Keratinocyte (primary cell): ENCODE results near the gene TTC32. TPM values are rescaled to one million over a fixed set of nuclear protein-coding genes. Genes with fewer than 3 reads are reported as not detected.
"Not testable (repeated sequence)": the region's sequence is repeated elsewhere in the genome, so short reads cannot be mapped to it uniquely, and the experiment has no call there.

Source experiments
- DNase-seq: peaks from one replicate; pipeline ENCODE4 v3.0.0-alpha.2; 2011; ENCODE audit warnings: low read depth, missing footprints, low spot score
- FAIRE-seq: peaks from 2 replicates; lab custom pipeline; 2011; peaks lifted over from hg19 to GRCh38; lab: Jason Lieb, UNC
- H2AFZ ChIP-seq: 2 replicates; pipeline ENCODE4 v1.6.0; 2012; ENCODE audit warnings: low read length, control low read depth, inconsistent platforms; ENCODE audit not compliant: control insufficient read depth
- H3K27ac ChIP-seq: 2 replicates; pipeline ENCODE4 v1.5.1; 2011; ENCODE audit warnings: low read length; ENCODE audit not compliant: control insufficient read depth, insufficient read depth
- H3K27me3 ChIP-seq: 3 replicates; pipeline ENCODE4 v1.6.0; 2011; ENCODE audit warnings: low read length; ENCODE audit not compliant: control insufficient read depth, insufficient read depth; ENCODE audit errors: extremely low read depth
- H3K36me3 ChIP-seq, 2 experiments: 2 replicates in 1 of 2; 3 replicates in 1 of 2; pipeline ENCODE4 v1.5.1; 2011; ENCODE audit warnings: low read length in 2 of 2, mild to moderate bottlenecking in 1 of 2; ENCODE audit not compliant: control insufficient read depth in 2 of 2, insufficient read depth in 2 of 2; ENCODE audit errors: extremely low read depth in 1 of 2
- H3K4me1 ChIP-seq: 3 replicates; pipeline ENCODE4 v1.5.1; 2011; ENCODE audit warnings: low read length; ENCODE audit not compliant: control insufficient read depth, insufficient read depth; ENCODE audit errors: extremely low read depth
- H3K4me2 ChIP-seq: 3 replicates; pipeline ENCODE4 v1.6.0; 2011; ENCODE audit warnings: low read depth, low read length; ENCODE audit not compliant: control insufficient read depth, insufficient read depth; ENCODE audit errors: extremely low read depth
- H3K4me3 ChIP-seq, 3 experiments: fragments of 200-600 bp in 1 of 3; sonication (generic) in 1 of 3; 2 replicates in 2 of 3; 3 replicates in 1 of 3; pipeline ENCODE4 v1.5.1; 2011 to 2016; ENCODE audit warnings: low read length in 3 of 3, mild to moderate bottlenecking in 3 of 3, control low read depth in 2 of 3, inconsistent platforms in 1 of 3, low read depth in 1 of 3, mixed read lengths in 1 of 3, mixed run types in 1 of 3, moderate library complexity in 1 of 3; ENCODE audit not compliant: control insufficient read depth in 2 of 3, insufficient read depth in 2 of 3; ENCODE audit errors: extremely low read depth in 1 of 3
- H3K79me2 ChIP-seq: 2 replicates; pipeline ENCODE4 v1.6.0; 2012; ENCODE audit warnings: low read length; ENCODE audit not compliant: control insufficient read depth, insufficient read depth
- H3K9ac ChIP-seq: 3 replicates; pipeline ENCODE4 v1.6.0; 2011; ENCODE audit warnings: low read length; ENCODE audit not compliant: control insufficient read depth, insufficient read depth; ENCODE audit errors: extremely low read depth
- H3K9me1 ChIP-seq: 3 replicates; pipeline ENCODE4 v1.6.0; 2011; ENCODE audit warnings: low read length; ENCODE audit not compliant: control insufficient read depth, insufficient read depth; ENCODE audit errors: extremely low read depth
- H3K9me3 ChIP-seq: 2 replicates; pipeline ENCODE4 v1.5.1; 2012; ENCODE audit warnings: low read depth, low read length; ENCODE audit not compliant: control insufficient read depth
- H4K20me1 ChIP-seq: 3 replicates; pipeline ENCODE4 v1.6.0; 2011; ENCODE audit warnings: low read length; ENCODE audit not compliant: control insufficient read depth, insufficient read depth; ENCODE audit errors: extremely low read depth
- EZH2 ChIP-seq: IDR thresholded peaks from one replicate; pipeline ENCODE4 v1.6.1; 2012; ENCODE audit warnings: inconsistent platforms, mild to moderate bottlenecking, low read length, moderate library complexity
- dilution Hi-C: fragments of 300-500 bp; cut with MboI; formaldehyde crosslinking; loops from one replicate; pipeline ENCODE4 v1.7.0; 2020; ENCODE audit warnings: low sequenced_read_pairs; ENCODE audit not compliant: extremely low pct_ligation_motif_present
- polyA plus RNA-seq, 5 experiments: library from polyadenylated mRNA; depleted of rRNA in 3 of 5; stranded (reverse) in 3 of 5; stranded (forward) in 1 of 5; unstranded in 1 of 5; fragments of >200 nt; gene quantifications; 1 replicate in 1 of 5; 2 replicates in 3 of 5; 3 replicates in 1 of 5; pipeline versions ENCODE4 v1.2.1 to v1.2.3, GENCODE V29; 2011 to 2012; ENCODE audit warnings: missing spikeins in 2 of 5, low read depth in 1 of 5, low replicate concordance in 1 of 5
- TF ChIP-seq, protein P1 (sequence below), 3 experiments: IDR thresholded peaks in 1 of 3; conservative IDR thresholded peaks in 1 of 3; optimal IDR thresholded peaks in 1 of 3; 2 replicates in 2 of 3; 3 replicates in 1 of 3; pipeline versions ENCODE3 to v1.5.1; 2011; ENCODE audit warnings: low read length in 3 of 3, mild to moderate bottlenecking in 3 of 3, moderate library complexity in 2 of 3, control low read depth in 1 of 3, inconsistent platforms in 1 of 3; ENCODE audit not compliant: insufficient read depth in 2 of 3; ENCODE audit errors: extremely low read depth in 1 of 3

Gene TTC32
- polyA plus RNA-seq, 1 donor (not counting 4 experiments of a cell fraction or from before 2014, with no cell fraction given): 7.6 TPM

DNA sequence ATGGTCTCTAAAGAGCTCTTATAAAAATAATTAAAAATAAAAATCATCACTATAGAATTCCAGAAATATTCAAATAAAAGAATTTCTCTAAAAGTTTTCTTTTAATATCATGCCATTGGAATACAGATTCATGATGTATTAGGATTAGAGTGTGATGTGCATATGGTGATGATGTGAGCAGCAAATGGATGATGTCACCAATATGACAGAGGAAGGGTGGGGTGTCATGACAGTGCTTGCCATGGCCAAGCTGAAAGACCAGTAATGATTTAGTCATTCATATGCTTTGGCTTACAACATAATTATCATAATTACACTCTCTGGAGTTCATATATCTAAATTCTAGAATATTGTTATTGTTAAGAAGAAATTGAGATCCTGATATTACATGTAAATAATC, 27.4 kb upstream of the TTC32 start:
- no peak for FAIRE-seq

GRCh38 chr2:19927816-19928215, 26.0 kb upstream of the TTC32 start:
- H2AFZ ChIP-seq, H3K4me3 ChIP-seq, H3K9me3 ChIP-seq, H3K79me2 ChIP-seq, H4K20me1 ChIP-seq, H3K4me1 ChIP-seq, H3K27ac ChIP-seq, dilution Hi-C loops, H3K4me2 ChIP-seq, FAIRE-seq, H3K9ac ChIP-seq, H3K36me3 ChIP-seq, H3K27me3 ChIP-seq, H3K9me1 ChIP-seq, DNase-seq: not testable (repeated sequence)

More for the DNA sequence above, 27.4 kb upstream of the TTC32 start:
- dilution Hi-C loops: no loop called here
- no peaks in the 10 kb centered on the region for H3K9me1 ChIP-seq
- no peak for TF ChIP-seq EZH2
- TF ChIP-seq, protein P1, sequence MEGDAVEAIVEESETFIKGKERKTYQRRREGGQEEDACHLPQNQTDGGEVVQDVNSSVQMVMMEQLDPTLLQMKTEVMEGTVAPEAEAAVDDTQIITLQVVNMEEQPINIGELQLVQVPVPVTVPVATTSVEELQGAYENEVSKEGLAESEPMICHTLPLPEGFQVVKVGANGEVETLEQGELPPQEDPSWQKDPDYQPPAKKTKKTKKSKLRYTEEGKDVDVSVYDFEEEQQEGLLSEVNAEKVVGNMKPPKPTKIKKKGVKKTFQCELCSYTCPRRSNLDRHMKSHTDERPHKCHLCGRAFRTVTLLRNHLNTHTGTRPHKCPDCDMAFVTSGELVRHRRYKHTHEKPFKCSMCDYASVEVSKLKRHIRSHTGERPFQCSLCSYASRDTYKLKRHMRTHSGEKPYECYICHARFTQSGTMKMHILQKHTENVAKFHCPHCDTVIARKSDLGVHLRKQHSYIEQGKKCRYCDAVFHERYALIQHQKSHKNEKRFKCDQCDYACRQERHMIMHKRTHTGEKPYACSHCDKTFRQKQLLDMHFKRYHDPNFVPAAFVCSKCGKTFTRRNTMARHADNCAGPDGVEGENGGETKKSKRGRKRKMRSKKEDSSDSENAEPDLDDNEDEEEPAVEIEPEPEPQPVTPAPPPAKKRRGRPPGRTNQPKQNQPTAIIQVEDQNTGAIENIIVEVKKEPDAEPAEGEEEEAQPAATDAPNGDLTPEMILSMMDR (optimal IDR thresholded peaks at IDR 0.05 in 1 of 3, IDR thresholded peaks at IDR 0.05 in 1 of 3, conservative IDR thresholded peaks at IDR 0.05 in 1 of 3; ENCODE audit: extremely low read depth in 1 of 3, insufficient read depth in 2 of 3, low read length in 3 of 3): no peak
- no peaks in the 10 kb centered on the region for H3K79me2 ChIP-seq
- no peak overlapping the region for H3K27ac ChIP-seq
- peaks cover 2 to 5% of the 10 kb centered on the region in 2 experiments for H3K36me3 ChIP-seq
- H3K4me1 ChIP-seq: peaks cover 13% of the 10 kb centered on the region
- no peak overlapping the region for H2AFZ ChIP-seq
- no peaks in the 10 kb centered on the region for H3K27me3 ChIP-seq
- no peak overlapping the region for H3K9ac ChIP-seq
- no peaks in the 10 kb centered on the region for H4K20me1 ChIP-seq
- no peak overlapping the region for H3K4me3 ChIP-seq
- H3K9me3 ChIP-seq: no peaks in the 10 kb centered on the region
- no peak overlapping the region for H3K4me2 ChIP-seq
- no peak for DNase-seq

- H2AFZ ChIP-seq, H3K4me2 ChIP-seq, dilution Hi-C loops, H4K20me1 ChIP-seq, DNase-seq, H3K27me3 ChIP-seq, H3K36me3 ChIP-seq, H3K9me3 ChIP-seq, H3K27ac ChIP-seq, H3K4me1 ChIP-seq, FAIRE-seq, H3K9ac ChIP-seq, H3K9me1 ChIP-seq, H3K4me3 ChIP-seq, H3K79me2 ChIP-seq: not testable (repeated sequence)
Observed at GRCh38 chr2:19924526-19924925, 22.7 kb upstream of the TTC32 start.

DNA sequence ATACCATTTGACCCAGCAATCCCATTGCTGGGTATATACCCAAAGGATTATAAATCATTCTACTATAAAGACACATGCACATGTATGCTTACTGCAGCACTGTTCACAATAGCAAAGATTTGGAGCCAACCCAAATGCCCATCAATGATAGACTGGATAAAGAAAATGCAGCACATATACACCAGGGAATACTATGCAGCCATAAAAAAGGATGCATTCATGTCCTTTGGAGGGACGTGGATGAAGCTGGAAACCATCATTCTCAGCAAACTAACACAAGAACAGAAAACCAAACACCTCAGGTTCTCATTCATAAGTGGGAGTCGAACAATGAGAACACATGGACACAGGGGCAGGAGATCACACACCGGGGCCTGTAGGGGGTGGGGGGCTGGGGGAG, 20.4 kb upstream of the TTC32 start:
- H3K36me3 ChIP-seq, H3K27ac ChIP-seq, H2AFZ ChIP-seq, H3K9me3 ChIP-seq, H4K20me1 ChIP-seq, H3K9ac ChIP-seq, H3K4me1 ChIP-seq, H3K9me1 ChIP-seq, H3K4me2 ChIP-seq, dilution Hi-C loops, H3K4me3 ChIP-seq, H3K27me3 ChIP-seq, FAIRE-seq, H3K79me2 ChIP-seq, DNase-seq: not testable (repeated sequence)
